ENCODE measurements around the gene WARS2.
"Not testable (repeated sequence)": the region's sequence is repeated elsewhere in the genome, so short reads cannot be mapped to it uniquely, and the experiment has no call there.

Gene WARS2

DNA sequence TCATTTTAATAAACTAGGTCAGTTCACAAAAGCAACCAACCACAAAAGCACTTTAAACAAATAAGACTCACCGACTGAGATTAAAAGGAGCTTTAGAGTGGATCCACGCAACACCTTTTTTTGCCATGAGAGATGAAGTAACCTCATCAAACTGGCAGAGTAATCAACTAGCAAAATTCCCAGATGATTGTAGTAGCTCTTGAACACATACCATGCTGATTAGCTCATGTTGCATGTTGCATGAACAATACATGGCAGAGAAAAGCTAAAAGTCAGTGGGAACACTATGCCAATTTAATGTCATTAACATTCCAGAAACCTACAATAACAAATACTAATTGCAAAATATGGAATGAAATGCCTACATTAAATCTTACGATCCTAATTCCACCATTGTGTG, 4.1 kb downstream of the WARS2 start:
- Histone ChIP-seq H3K4me3 (replicated peaks; ENCODE audit: low read depth, low read length) (no peak overlapping the region), H3K27me3 (replicated peaks; ENCODE audit: control insufficient read depth, insufficient read depth, low read length) (no peaks in the 10 kb centered on the region), H3K36me3 (ENCODE audit: control insufficient read depth, insufficient read depth, low read length) (no peaks in the 10 kb centered on the region; the same call in 1 of the 2 replicates)
- TF ChIP-seq, protein P1, sequence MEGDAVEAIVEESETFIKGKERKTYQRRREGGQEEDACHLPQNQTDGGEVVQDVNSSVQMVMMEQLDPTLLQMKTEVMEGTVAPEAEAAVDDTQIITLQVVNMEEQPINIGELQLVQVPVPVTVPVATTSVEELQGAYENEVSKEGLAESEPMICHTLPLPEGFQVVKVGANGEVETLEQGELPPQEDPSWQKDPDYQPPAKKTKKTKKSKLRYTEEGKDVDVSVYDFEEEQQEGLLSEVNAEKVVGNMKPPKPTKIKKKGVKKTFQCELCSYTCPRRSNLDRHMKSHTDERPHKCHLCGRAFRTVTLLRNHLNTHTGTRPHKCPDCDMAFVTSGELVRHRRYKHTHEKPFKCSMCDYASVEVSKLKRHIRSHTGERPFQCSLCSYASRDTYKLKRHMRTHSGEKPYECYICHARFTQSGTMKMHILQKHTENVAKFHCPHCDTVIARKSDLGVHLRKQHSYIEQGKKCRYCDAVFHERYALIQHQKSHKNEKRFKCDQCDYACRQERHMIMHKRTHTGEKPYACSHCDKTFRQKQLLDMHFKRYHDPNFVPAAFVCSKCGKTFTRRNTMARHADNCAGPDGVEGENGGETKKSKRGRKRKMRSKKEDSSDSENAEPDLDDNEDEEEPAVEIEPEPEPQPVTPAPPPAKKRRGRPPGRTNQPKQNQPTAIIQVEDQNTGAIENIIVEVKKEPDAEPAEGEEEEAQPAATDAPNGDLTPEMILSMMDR (IDR thresholded peaks at IDR 0.05; ENCODE audit: insufficient read depth, low read length, poor library complexity, severe bottlenecking): no peak
- DNase-seq (ENCODE audit: extremely low read depth, insufficient read length): no peak

DNA sequence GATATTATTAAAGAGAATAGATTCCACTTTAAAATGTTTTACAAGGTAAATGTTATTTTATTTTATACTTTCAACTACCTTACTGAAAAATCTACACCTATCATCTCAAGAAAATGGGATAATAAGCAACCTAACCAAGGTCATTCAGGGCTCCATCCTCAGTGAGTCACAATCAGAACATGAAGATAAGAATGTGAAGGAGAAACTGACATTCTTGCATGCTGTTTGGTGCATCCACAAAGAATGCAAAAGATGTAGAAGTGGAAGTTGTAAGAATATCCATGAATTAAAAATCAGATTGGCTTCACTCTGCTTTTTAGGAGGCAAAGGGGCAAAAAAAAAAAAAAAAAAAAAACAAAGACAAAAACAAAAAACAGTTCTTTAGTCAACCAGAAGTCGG, 6.5 kb downstream of the WARS2 start:
- Histone ChIP-seq H3K27me3 (replicated peaks; ENCODE audit: control insufficient read depth, insufficient read depth, low read length) (no peaks in the 10 kb centered on the region), H3K4me3 (replicated peaks; ENCODE audit: low read depth, low read length) (no peak overlapping the region), H3K36me3 (ENCODE audit: control insufficient read depth, insufficient read depth, low read length) (no peaks in the 10 kb centered on the region; the same call in 1 of the 2 replicates)
- TF ChIP-seq, protein P1 (IDR thresholded peaks at IDR 0.05; ENCODE audit: insufficient read depth, low read length, poor library complexity, severe bottlenecking): no peak
- DNase-seq (ENCODE audit: extremely low read depth, insufficient read length): no peak

DNA sequence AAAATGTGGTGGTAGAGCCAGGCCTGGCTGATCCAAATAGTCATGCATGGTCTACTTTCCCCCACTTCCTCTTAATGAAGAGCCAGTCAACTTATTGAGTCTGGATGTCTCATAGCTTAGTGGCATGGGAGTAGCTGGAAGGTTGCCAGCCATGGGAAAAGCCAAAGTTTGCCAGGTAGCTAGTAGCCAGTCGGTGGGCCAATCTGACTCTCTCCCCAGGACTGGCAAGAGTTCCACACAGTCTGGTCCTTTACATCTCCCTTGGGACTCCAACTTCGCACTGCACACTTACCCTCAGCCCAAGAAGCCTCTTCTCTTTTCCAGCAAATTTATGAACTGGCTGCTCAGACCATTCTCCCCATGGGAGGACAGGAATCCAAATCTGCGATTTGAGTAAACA, 8.3 kb downstream of the WARS2 start:
- H3K27me3 ChIP-seq (replicated peaks; ENCODE audit: control insufficient read depth, insufficient read depth, low read length): no peaks in the 10 kb centered on the region
- H3K36me3 ChIP-seq (ENCODE audit: control insufficient read depth, insufficient read depth, low read length): no peaks in the 10 kb centered on the region; the same call in 1 of the 2 replicates
- no peak for DNase-seq (ENCODE audit: extremely low read depth, insufficient read length)
- TF ChIP-seq, protein P1 (IDR thresholded peaks at IDR 0.05; ENCODE audit: insufficient read depth, low read length, poor library complexity, severe bottlenecking): no peak
- no peak overlapping the region for H3K4me3 ChIP-seq (replicated peaks; ENCODE audit: low read depth, low read length)

DNA sequence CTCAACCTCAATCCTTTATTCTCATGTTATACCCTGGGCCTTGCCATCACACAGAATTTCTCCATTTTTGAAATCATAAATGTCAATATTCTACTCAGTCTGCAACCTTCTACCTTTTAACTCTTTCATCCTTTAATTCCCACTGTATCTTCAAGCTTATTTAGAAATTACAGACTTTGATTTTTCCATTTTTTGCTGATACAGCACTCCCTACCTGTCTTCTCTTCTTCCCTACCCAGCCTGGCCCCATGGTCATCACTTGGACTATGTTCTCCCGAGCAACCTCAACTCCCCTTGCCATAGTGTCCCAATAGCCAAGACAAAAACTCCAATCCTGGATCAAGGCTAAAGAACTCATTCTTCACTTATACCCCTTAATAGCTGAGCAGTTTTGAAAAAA, 14.6 kb downstream of the WARS2 start:
- no peaks in the 10 kb centered on the region for H3K27me3 ChIP-seq (replicated peaks; ENCODE audit: control insufficient read depth, insufficient read depth, low read length)
- no peaks in the 10 kb centered on the region for H3K36me3 ChIP-seq (ENCODE audit: control insufficient read depth, insufficient read depth, low read length)
- DNase-seq (ENCODE audit: extremely low read depth, insufficient read length): no peak
- TF ChIP-seq, protein P1 (IDR thresholded peaks at IDR 0.05; ENCODE audit: insufficient read depth, low read length, poor library complexity, severe bottlenecking): no peak
- no peak overlapping the region for H3K4me3 ChIP-seq (replicated peaks; ENCODE audit: low read depth, low read length)

DNA sequence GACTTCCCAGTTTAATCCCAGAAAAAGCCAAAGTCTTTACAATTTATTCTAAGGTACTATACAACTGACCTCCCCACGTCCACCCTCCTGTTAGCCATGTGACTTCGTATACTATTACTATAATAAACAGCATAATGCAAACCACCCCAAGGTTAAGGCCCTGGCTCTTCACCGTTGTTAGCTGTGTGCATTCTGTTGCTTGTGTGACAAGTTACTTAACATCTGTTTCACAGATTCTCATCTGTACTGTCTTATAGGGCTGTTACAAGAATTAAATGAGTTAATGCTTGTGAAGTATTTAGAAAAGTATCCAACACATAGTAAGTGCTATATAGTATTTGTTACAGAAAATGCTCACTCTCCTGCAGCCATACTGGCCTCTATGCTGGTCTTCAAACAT, 15.7 kb downstream of the WARS2 start:
- no peak for DNase-seq (ENCODE audit: extremely low read depth, insufficient read length)
- H3K27me3 ChIP-seq (replicated peaks; ENCODE audit: control insufficient read depth, insufficient read depth, low read length): no peaks in the 10 kb centered on the region
- H3K4me3 ChIP-seq (replicated peaks; ENCODE audit: low read depth, low read length): no peak overlapping the region
- TF ChIP-seq, protein P1 (IDR thresholded peaks at IDR 0.05; ENCODE audit: insufficient read depth, low read length, poor library complexity, severe bottlenecking): no peak
- no peaks in the 10 kb centered on the region for H3K36me3 ChIP-seq (ENCODE audit: control insufficient read depth, insufficient read depth, low read length)

DNA sequence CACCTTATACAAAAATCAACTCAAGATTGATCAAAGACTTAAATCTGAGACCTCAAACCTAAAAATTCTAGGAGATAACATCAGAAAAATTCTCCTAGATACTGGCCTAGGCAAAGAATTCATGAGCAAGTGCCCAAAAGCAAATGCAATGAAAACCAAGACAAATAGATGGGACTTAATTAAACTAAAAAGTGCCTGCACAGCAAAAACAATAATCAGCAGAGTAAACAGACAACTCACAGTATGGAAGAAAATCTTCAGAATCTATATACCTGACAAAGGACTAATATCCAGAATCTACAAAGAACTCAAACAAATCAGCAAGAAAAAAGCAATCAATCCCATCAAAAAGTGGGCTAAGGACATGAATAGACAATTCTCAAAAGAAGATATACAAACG, 18.6 kb downstream of the WARS2 start:
- not testable (repeated sequence) for H3K4me3 ChIP-seq (replicated peaks; ENCODE audit: low read depth, low read length); H3K36me3 ChIP-seq (ENCODE audit: control insufficient read depth, insufficient read depth, low read length); DNase-seq (ENCODE audit: extremely low read depth, insufficient read length); H3K27me3 ChIP-seq (replicated peaks; ENCODE audit: control insufficient read depth, insufficient read depth, low read length)

Data from GM06990 (cell line).